IMR-90 (cell line): ENCODE data around the gene ZNF622. TPM values are rescaled to one million over a fixed set of nuclear protein-coding genes. Genes with fewer than 3 reads are reported as not detected.

Experiments
- ATAC-seq: fragments of 200-7000 bp; cut with Tn5 transposase; 2 replicates; pipeline ENCODE4 v1.9.1; 2020; ENCODE audit warnings: low read depth, mild to moderate bottlenecking, moderate library complexity
- BruUV-seq: library from RNA; stranded (reverse); fragments of 400-500 nt; replicated peaks from 2 replicates; lab custom pipeline; 2021; lab: Mats Ljungman, UMichigan
- CTCF ChIA-PET: fragments of 300-600 bp; formaldehyde crosslinking; extraction: SDS; loops from one replicate; lab custom pipeline; 2021; ENCODE audit warnings: antibody characterized with exemption; lab: Yijun Ruan, JAX
- POLR2A ChIA-PET: fragments of 300-600 bp; sonication (Branson Sonifier 250); formaldehyde crosslinking; loops from one replicate; lab custom pipeline; 2022; ENCODE audit warnings: antibody characterized with exemption; ENCODE audit not compliant: unreplicated experiment; lab: Charles Lee
- DNase-seq: peaks from one replicate; pipeline ENCODE4 v3.0.0; 2013
- H2AFZ ChIP-seq: replicated peaks from 2 replicates; pipeline ENCODE3; 2013; ENCODE audit warnings: low read length, mild to moderate bottlenecking; ENCODE audit not compliant: poor library complexity
- H2AK5ac ChIP-seq: 2 replicates; pipeline ENCODE4 v1.6.1; 2013; ENCODE audit warnings: low read depth, low read length, inconsistent platforms
- H2AK9ac ChIP-seq: replicated peaks from 2 replicates; pipeline ENCODE3; 2013; ENCODE audit warnings: mild to moderate bottlenecking, low read depth, low read length, moderate library complexity; ENCODE audit not compliant: poor library complexity
- H2BK120ac ChIP-seq: 2 replicates; pipeline ENCODE4 v1.6.1; 2013; ENCODE audit warnings: low read depth, low read length, inconsistent platforms
- H2BK15ac ChIP-seq: 3 replicates; pipeline ENCODE4 v1.6.1; 2013; ENCODE audit warnings: low read depth, low read length, inconsistent platforms
- H2BK20ac ChIP-seq: 2 replicates; pipeline ENCODE4 v1.6.1; 2013; ENCODE audit warnings: low read depth, mild to moderate bottlenecking, inconsistent platforms, low read length, moderate library complexity
- H2BK5ac ChIP-seq: 2 replicates; pipeline ENCODE4 v1.6.1; 2013; ENCODE audit warnings: mild to moderate bottlenecking, low read depth, low read length, inconsistent platforms; ENCODE audit not compliant: poor library complexity, severe bottlenecking
- H3K14ac ChIP-seq: replicated peaks from 2 replicates; pipeline ENCODE4 v1.6.1; 2013; ENCODE audit warnings: low read depth, low read length, inconsistent platforms
- H3K18ac ChIP-seq: 2 replicates; pipeline ENCODE4 v1.6.1; 2013; ENCODE audit warnings: low read depth, low read length, control low read depth
- H3K23ac ChIP-seq: 2 replicates; pipeline ENCODE4 v1.6.1; 2013; ENCODE audit warnings: low read depth, low read length, inconsistent platforms
- H3K27ac ChIP-seq: 2 replicates; pipeline ENCODE4 v1.5.1; 2013; ENCODE audit warnings: mild to moderate bottlenecking, control low read depth, low read length; ENCODE audit not compliant: insufficient read depth
- H3K27me3 ChIP-seq: 2 replicates; pipeline ENCODE4 v1.6.1; 2013; ENCODE audit warnings: low read length; ENCODE audit not compliant: control insufficient read depth, insufficient read depth
- H3K36me3 ChIP-seq: 2 replicates; pipeline ENCODE4 v1.6.1; 2013; ENCODE audit warnings: low read length, mixed read lengths; ENCODE audit not compliant: control insufficient read depth, insufficient read depth
- H3K4ac ChIP-seq: 2 replicates; pipeline ENCODE4 v1.6.1; 2013; ENCODE audit warnings: low read depth, low read length, inconsistent platforms
- H3K4me1 ChIP-seq: 2 replicates; pipeline ENCODE4 v1.6.1; 2013; ENCODE audit warnings: low read length, mixed read lengths; ENCODE audit not compliant: control insufficient read depth, insufficient read depth
- H3K4me2 ChIP-seq: 2 replicates; pipeline ENCODE4 v1.6.1; 2013; ENCODE audit warnings: low read depth, mild to moderate bottlenecking, control low read depth, low read length, moderate library complexity
- H3K4me3 ChIP-seq: 2 replicates; pipeline ENCODE4 v1.5.1; 2013; ENCODE audit warnings: low read depth, mild to moderate bottlenecking, control low read depth, low read length, moderate library complexity; ENCODE audit not compliant: insufficient read depth
- H3K56ac ChIP-seq: 2 replicates; pipeline ENCODE4 v1.6.1; 2013; ENCODE audit warnings: low read length, inconsistent platforms; ENCODE audit not compliant: insufficient read depth; ENCODE audit errors: extremely low read depth
- H3K79me1 ChIP-seq, 2 experiments: 2 replicates each; pipeline ENCODE4 v1.6.1; 2013; ENCODE audit warnings: low read length in 2 of 2, inconsistent platforms in 1 of 2, low read depth in 1 of 2
- H3K9ac ChIP-seq: 2 replicates; pipeline ENCODE4 v1.6.1; 2013; ENCODE audit warnings: low read depth, low read length, control low read depth
- H3K9me1 ChIP-seq: 2 replicates; pipeline ENCODE4 v1.6.1; 2013; ENCODE audit warnings: low read length, inconsistent platforms; ENCODE audit not compliant: insufficient read depth
- H3K9me3 ChIP-seq: 2 replicates; pipeline ENCODE4 v1.6.1; 2013; ENCODE audit warnings: low read length; ENCODE audit not compliant: control insufficient read depth, insufficient read depth
- H4K20me1 ChIP-seq: 2 replicates; pipeline ENCODE4 v1.6.1; 2013; ENCODE audit warnings: low read length, inconsistent platforms; ENCODE audit not compliant: insufficient read depth
- H4K5ac ChIP-seq: 2 replicates; pipeline ENCODE4 v1.6.1; 2013; ENCODE audit warnings: mild to moderate bottlenecking, low read depth, low read length, control low read depth
- H4K8ac ChIP-seq, 2 experiments: 2 replicates each; pipeline ENCODE4 v1.6.1; 2013; ENCODE audit warnings: low read depth in 2 of 2, low read length in 2 of 2, control low read depth in 1 of 2, inconsistent platforms in 1 of 2
- H4K91ac ChIP-seq: 2 replicates; pipeline ENCODE4 v1.6.1; 2013; ENCODE audit warnings: low read depth, low read length, inconsistent platforms; ENCODE audit not compliant: insufficient read depth
- BHLHE40 ChIP-seq: fragments of 150-350 bp; IDR thresholded peaks from 2 replicates; pipeline ENCODE4 v1.6.1; 2016; ENCODE audit warnings: mild to moderate bottlenecking, low read depth, low read length
- CEBPB ChIP-seq: IDR thresholded peaks from 2 replicates; pipeline ENCODE4 v1.6.1; 2012; ENCODE audit warnings: low read depth, low read length, improper control_type of control experiment
- CHD1 ChIP-seq: IDR thresholded peaks from 2 replicates; pipeline ENCODE4 v1.6.1; 2012; ENCODE audit warnings: low read depth, low read length, improper control_type of control experiment
- FOS ChIP-seq: fragments of 150-350 bp; IDR thresholded peaks from 2 replicates; pipeline ENCODE4 v1.6.1; 2016; ENCODE audit warnings: low read depth, low read length
- MAFK ChIP-seq: IDR thresholded peaks from 2 replicates; pipeline ENCODE4 v1.6.1; 2012; ENCODE audit warnings: low read depth, low read length, improper control_type of control experiment
- MAZ ChIP-seq: IDR thresholded peaks from 2 replicates; pipeline ENCODE4 v1.6.1; 2012; ENCODE audit warnings: low read depth, mild to moderate bottlenecking, low read length, improper control_type of control experiment, moderate library complexity, borderline replicate concordance
- MXI1 ChIP-seq: IDR thresholded peaks from 2 replicates; pipeline ENCODE4 v1.6.1; 2012; ENCODE audit warnings: low read depth, mild to moderate bottlenecking, low read length, moderate library complexity, borderline replicate concordance
- NFE2L2 ChIP-seq: fragments of 150-350 bp; IDR thresholded peaks from 2 replicates; pipeline ENCODE4 v1.6.1; 2016; ENCODE audit warnings: low read depth, mild to moderate bottlenecking, low read length
- POLR2A ChIP-seq: IDR thresholded peaks from 2 replicates; pipeline ENCODE4 v1.6.1; 2012; ENCODE audit warnings: mild to moderate bottlenecking, low read depth, low read length
- RAD21 ChIP-seq: IDR thresholded peaks from 2 replicates; pipeline ENCODE4 v1.6.1; 2012; ENCODE audit warnings: low read length, improper control_type of control experiment
- RCOR1 ChIP-seq: IDR thresholded peaks from 2 replicates; pipeline ENCODE4 v1.6.1; 2012; ENCODE audit warnings: mild to moderate bottlenecking, low read length, improper control_type of control experiment; ENCODE audit not compliant: insufficient replicate concordance
- RFX5 ChIP-seq: IDR thresholded peaks from 2 replicates; pipeline ENCODE4 v1.8.0; 2012; ENCODE audit warnings: low read depth, mild to moderate bottlenecking, low read length, moderate library complexity
- SMC3 ChIP-seq: fragments of 150-350 bp; IDR thresholded peaks from 2 replicates; pipeline ENCODE4 v1.6.1; 2016; ENCODE audit warnings: low read depth, mild to moderate bottlenecking, antibody characterized with exemption, low read length, moderate library complexity
- WGBS, 2 experiments: methylation state at CpG; one replicate each; pipeline versions ENCODE4 v1.1.5 to v1.1.7; 2013; ENCODE audit warnings: missing lambda C conversion rate in 2 of 2; ENCODE audit not compliant: insufficient read length in 1 of 2; ENCODE audit errors: extremely low coverage in 2 of 2; 5-methylcytosine and 5-hydroxymethylcytosine counted together
- dilution Hi-C: fragments of 300-500 bp; cut with HindIII; formaldehyde crosslinking; loops from one replicate; pipeline ENCODE4 v1.14.3; 2018; ENCODE audit warnings: low sequenced_read_pairs; ENCODE audit not compliant: unreplicated experiment
- in situ Hi-C: fragments of 300-500 bp; cut with MboI; formaldehyde crosslinking; loops from 3 replicates; pipeline ENCODE4 v1.14.3; 2019; ENCODE audit warnings: low sequenced_read_pairs, inconsistent platforms, mixed read lengths
- intact Hi-C: fragments of 100-400 bp; cut with micrococcal nuclease; formaldehyde crosslinking; loops from 2 replicates; pipeline ENCODE4 v1.10.0; 2022
- polyA plus RNA-seq, 3 experiments: library from polyadenylated mRNA; depleted of rRNA; stranded (reverse); fragments of >200 nt; gene quantifications; 2 replicates each; pipeline ENCODE4 v1.2.3, GENCODE V29; 2012; ENCODE audit warnings: low replicate concordance in 1 of 3
- total RNA-seq: library from RNA; depleted of rRNA; stranded (reverse); fragments of >200 nt; gene quantifications from 2 replicates; pipeline ENCODE4 v1.2.3, GENCODE V29; 2012
- TF ChIP-seq, protein P1 (sequence below): conservative IDR thresholded peaks from 2 replicates; pipeline ENCODE4 v1.5.1; 2012; ENCODE audit warnings: mild to moderate bottlenecking, low read depth, low read length, improper control_type of control experiment
- TF ChIP-seq, protein P2 (sequence below): fragments of 150-350 bp; IDR thresholded peaks from 2 replicates; pipeline ENCODE4 v1.6.1; 2017; ENCODE audit warnings: mild to moderate bottlenecking, antibody characterized with exemption, low read length, low read depth
- TF ChIP-seq, protein P3 (sequence below): fragments of 150-350 bp; IDR thresholded peaks from 2 replicates; pipeline ENCODE4 v1.6.1; 2016; ENCODE audit warnings: low read depth, mild to moderate bottlenecking, low read length, moderate library complexity, borderline replicate concordance

ZNF622 gene
- total and polyA plus RNA-seq, 2 of the 4 experiments (the other 2 are of a cell fraction), result 19.5 to 49.3 TPM

DNA sequence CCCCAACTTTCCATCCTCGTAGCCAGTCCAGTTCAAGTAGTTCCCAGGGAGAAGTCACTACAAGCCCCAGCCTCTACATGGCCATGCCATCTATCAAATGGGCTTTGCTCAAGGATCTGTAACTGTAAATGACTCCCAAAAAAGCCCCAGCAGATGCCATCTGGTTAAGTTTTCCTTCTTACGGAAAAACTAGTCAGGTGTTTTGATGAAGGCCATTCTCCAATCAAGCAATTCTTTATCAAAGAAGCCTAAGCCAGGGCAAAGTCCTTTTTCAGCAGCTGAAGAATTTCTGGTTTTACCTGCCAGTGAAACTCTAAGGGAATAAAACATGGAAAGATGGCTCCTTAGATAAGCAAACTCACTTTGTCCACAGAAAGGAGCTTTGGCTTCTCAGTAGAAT lies 21.9 kb upstream of the ZNF622 start:
- H2BK15ac ChIP-seq, result no peak overlapping the region
- peaks cover 34% of the 10 kb centered on the region for H3K27me3 ChIP-seq
- POLR2A ChIA-PET, result no interaction called here
- ATAC-seq, result no peak
- 80% methylated on average over 1 of the region's 2 CpGs; no CpG with 5 or more reads in 1 of the 2 experiments for WGBS, 2 experiments
- no peak overlapping the region for H2AK9ac ChIP-seq
- DNase-seq, result no peak
- no peaks in the 10 kb centered on the region for H3K9me1 ChIP-seq
- no peak overlapping the region for H3K14ac ChIP-seq
- H3K56ac ChIP-seq, result no peak overlapping the region
- no peak overlapping the region for H2BK20ac ChIP-seq
- H2AK5ac ChIP-seq, result no peak overlapping the region
- H4K20me1 ChIP-seq, result no peaks in the 10 kb centered on the region
- H2BK120ac ChIP-seq, result no peak overlapping the region
- H3K23ac ChIP-seq, result no peak overlapping the region
- H4K91ac ChIP-seq, result no peak overlapping the region
- H2AFZ ChIP-seq, result no peak overlapping the region
- no peak overlapping the region for H3K27ac ChIP-seq
- no peaks in the 10 kb centered on the region for H3K36me3 ChIP-seq
- H3K79me1 ChIP-seq, result no peaks in the 10 kb centered on the region
- intact Hi-C loops (loop anchor here (10.0 kb wide), 1 partner anchor 1827 kb away; no protein-coding TSS in a partner anchor), dilution Hi-C loops (no loop called here), in situ Hi-C loops (loop anchor here (10.0 to 25.0 kb wide), 2 partner anchors 177 to 1825 kb away; no protein-coding TSS in a partner anchor)
- H3K9ac ChIP-seq, result no peak overlapping the region
- no peak overlapping the region for H4K5ac ChIP-seq
- H3K4ac ChIP-seq, result no peak overlapping the region
- H3K4me2 ChIP-seq, result no peak overlapping the region
- no peak overlapping the region for H2BK5ac ChIP-seq
- CTCF ChIA-PET, result interaction anchor here (0.8 kb wide), 1 partner anchor 182 kb away, joined by 3 read pairs; no protein-coding TSS in a partner anchor
- no peak for TF ChIP-seq MXI1
- no peak for TF ChIP-seq BHLHE40
- no peak for TF ChIP-seq MAZ
- no peak for TF ChIP-seq RAD21
- TF ChIP-seq CHD1, result no peak
- TF ChIP-seq, protein P1, sequence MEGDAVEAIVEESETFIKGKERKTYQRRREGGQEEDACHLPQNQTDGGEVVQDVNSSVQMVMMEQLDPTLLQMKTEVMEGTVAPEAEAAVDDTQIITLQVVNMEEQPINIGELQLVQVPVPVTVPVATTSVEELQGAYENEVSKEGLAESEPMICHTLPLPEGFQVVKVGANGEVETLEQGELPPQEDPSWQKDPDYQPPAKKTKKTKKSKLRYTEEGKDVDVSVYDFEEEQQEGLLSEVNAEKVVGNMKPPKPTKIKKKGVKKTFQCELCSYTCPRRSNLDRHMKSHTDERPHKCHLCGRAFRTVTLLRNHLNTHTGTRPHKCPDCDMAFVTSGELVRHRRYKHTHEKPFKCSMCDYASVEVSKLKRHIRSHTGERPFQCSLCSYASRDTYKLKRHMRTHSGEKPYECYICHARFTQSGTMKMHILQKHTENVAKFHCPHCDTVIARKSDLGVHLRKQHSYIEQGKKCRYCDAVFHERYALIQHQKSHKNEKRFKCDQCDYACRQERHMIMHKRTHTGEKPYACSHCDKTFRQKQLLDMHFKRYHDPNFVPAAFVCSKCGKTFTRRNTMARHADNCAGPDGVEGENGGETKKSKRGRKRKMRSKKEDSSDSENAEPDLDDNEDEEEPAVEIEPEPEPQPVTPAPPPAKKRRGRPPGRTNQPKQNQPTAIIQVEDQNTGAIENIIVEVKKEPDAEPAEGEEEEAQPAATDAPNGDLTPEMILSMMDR, result no peak
- no peak for TF ChIP-seq SMC3
- TF ChIP-seq MAFK, result no peak
- no peak for TF ChIP-seq NFE2L2
- TF ChIP-seq POLR2A, result no peak
- no peak for TF ChIP-seq FOS
- no peak for TF ChIP-seq RFX5
- TF ChIP-seq RCOR1, result no peak
- TF ChIP-seq, protein P2, sequence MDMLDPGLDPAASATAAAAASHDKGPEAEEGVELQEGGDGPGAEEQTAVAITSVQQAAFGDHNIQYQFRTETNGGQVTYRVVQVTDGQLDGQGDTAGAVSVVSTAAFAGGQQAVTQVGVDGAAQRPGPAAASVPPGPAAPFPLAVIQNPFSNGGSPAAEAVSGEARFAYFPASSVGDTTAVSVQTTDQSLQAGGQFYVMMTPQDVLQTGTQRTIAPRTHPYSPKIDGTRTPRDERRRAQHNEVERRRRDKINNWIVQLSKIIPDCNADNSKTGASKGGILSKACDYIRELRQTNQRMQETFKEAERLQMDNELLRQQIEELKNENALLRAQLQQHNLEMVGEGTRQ, result no peak
- TF ChIP-seq, protein P3, sequence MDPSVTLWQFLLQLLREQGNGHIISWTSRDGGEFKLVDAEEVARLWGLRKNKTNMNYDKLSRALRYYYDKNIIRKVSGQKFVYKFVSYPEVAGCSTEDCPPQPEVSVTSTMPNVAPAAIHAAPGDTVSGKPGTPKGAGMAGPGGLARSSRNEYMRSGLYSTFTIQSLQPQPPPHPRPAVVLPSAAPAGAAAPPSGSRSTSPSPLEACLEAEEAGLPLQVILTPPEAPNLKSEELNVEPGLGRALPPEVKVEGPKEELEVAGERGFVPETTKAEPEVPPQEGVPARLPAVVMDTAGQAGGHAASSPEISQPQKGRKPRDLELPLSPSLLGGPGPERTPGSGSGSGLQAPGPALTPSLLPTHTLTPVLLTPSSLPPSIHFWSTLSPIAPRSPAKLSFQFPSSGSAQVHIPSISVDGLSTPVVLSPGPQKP, result no peak
- no peak for TF ChIP-seq CEBPB
- no peaks in the 10 kb centered on the region for H3K4me1 ChIP-seq
- no peak overlapping the region for H3K4me3 ChIP-seq
- BruUV-seq, result no TSS peak
- H3K18ac ChIP-seq, result no peak overlapping the region
- no peak overlapping the region for H4K8ac ChIP-seq
- no peaks in the 10 kb centered on the region for H3K9me3 ChIP-seq
